IMR-90 (cell line): ENCODE measurements around the gene LRP5.

Experiments used
- CEBPB ChIP-seq: IDR thresholded peaks from 2 replicates; pipeline ENCODE4 v1.6.1; 2012; ENCODE audit warnings: low read depth, low read length, improper control_type of control experiment
- FOS ChIP-seq: fragments of 150-350 bp; IDR thresholded peaks from 2 replicates; pipeline ENCODE4 v1.6.1; 2016; ENCODE audit warnings: low read depth, low read length
- MAFK ChIP-seq: IDR thresholded peaks from 2 replicates; pipeline ENCODE4 v1.6.1; 2012; ENCODE audit warnings: low read depth, low read length, improper control_type of control experiment
- MXI1 ChIP-seq: IDR thresholded peaks from 2 replicates; pipeline ENCODE4 v1.6.1; 2012; ENCODE audit warnings: low read depth, mild to moderate bottlenecking, low read length, moderate library complexity, borderline replicate concordance
- POLR2A ChIP-seq: IDR thresholded peaks from 2 replicates; pipeline ENCODE4 v1.6.1; 2012; ENCODE audit warnings: mild to moderate bottlenecking, low read depth, low read length
- RAD21 ChIP-seq: IDR thresholded peaks from 2 replicates; pipeline ENCODE4 v1.6.1; 2012; ENCODE audit warnings: low read length, improper control_type of control experiment
- RCOR1 ChIP-seq: IDR thresholded peaks from 2 replicates; pipeline ENCODE4 v1.6.1; 2012; ENCODE audit warnings: mild to moderate bottlenecking, low read length, improper control_type of control experiment; ENCODE audit not compliant: insufficient replicate concordance
- RFX5 ChIP-seq: IDR thresholded peaks from 2 replicates; pipeline ENCODE4 v1.8.0; 2012; ENCODE audit warnings: low read depth, mild to moderate bottlenecking, low read length, moderate library complexity
- SMC3 ChIP-seq: fragments of 150-350 bp; IDR thresholded peaks from 2 replicates; pipeline ENCODE4 v1.6.1; 2016; ENCODE audit warnings: low read depth, mild to moderate bottlenecking, antibody characterized with exemption, low read length, moderate library complexity
- TF ChIP-seq, protein P1 (sequence below): conservative IDR thresholded peaks from 2 replicates; pipeline ENCODE4 v1.5.1; 2012; ENCODE audit warnings: mild to moderate bottlenecking, low read depth, low read length, improper control_type of control experiment

DNA sequence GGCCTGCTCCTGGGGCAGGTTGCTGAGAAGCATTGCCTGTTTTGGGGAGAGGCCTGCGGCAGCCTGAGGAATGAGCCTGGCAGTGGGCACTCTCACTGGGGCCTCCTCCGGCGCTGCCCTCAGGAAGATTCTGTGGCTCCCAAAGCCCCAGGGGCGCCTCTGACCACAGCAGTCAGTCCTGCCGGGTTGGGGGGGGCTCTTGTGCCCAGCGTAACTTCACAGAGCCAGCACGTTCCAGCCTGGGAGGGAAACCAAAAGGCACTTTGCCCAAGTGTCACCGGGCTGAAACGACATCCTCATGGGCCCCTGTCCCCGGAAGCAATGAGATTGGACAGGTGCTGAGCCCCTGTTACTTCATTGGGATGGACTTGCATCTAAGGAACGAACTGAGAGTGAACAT lies 4.3 kb upstream of the LRP5 start:
- no peak for TF ChIP-seq MXI1
- TF ChIP-seq CEBPB = no peak
- TF ChIP-seq, protein P1, sequence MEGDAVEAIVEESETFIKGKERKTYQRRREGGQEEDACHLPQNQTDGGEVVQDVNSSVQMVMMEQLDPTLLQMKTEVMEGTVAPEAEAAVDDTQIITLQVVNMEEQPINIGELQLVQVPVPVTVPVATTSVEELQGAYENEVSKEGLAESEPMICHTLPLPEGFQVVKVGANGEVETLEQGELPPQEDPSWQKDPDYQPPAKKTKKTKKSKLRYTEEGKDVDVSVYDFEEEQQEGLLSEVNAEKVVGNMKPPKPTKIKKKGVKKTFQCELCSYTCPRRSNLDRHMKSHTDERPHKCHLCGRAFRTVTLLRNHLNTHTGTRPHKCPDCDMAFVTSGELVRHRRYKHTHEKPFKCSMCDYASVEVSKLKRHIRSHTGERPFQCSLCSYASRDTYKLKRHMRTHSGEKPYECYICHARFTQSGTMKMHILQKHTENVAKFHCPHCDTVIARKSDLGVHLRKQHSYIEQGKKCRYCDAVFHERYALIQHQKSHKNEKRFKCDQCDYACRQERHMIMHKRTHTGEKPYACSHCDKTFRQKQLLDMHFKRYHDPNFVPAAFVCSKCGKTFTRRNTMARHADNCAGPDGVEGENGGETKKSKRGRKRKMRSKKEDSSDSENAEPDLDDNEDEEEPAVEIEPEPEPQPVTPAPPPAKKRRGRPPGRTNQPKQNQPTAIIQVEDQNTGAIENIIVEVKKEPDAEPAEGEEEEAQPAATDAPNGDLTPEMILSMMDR = no peak
- TF ChIP-seq RFX5 = no peak
- no peak for TF ChIP-seq POLR2A
- no peak for TF ChIP-seq RCOR1
- TF ChIP-seq SMC3 = no peak
- TF ChIP-seq FOS = no peak
- no peak for TF ChIP-seq RAD21
- no peak for TF ChIP-seq MAFK
